SU-DHL-6 (cell line): ENCODE measurements around the gene BCORL1.

Experiments used
- H2AFZ ChIP-seq: fragments of 200-600 bp; sonication (generic); 2 replicates; pipeline ENCODE4 v1.6.1; 2014; ENCODE audit warnings: low read depth, mild to moderate bottlenecking, moderate library complexity, mixed read lengths, antibody characterized with exemption, low read length; ENCODE audit not compliant: severe bottlenecking
- H3F3A ChIP-seq: fragments of 200-600 bp; shearing (Covaris generic); 2 replicates; pipeline ENCODE4 v1.6.0; 2016; ENCODE audit warnings: antibody characterized with exemption, mild to moderate bottlenecking; ENCODE audit not compliant: insufficient read depth
- H3K27ac ChIP-seq: fragments of 200-600 bp; sonication (generic); 2 replicates; pipeline ENCODE4 v1.5.1; 2016; ENCODE audit warnings: low read depth, mild to moderate bottlenecking, low read length, moderate library complexity, mixed read lengths
- H3K27me3 ChIP-seq: fragments of 200-600 bp; sonication (generic), shearing (Covaris generic); 2 replicates; pipeline ENCODE4 v1.6.0; 2014; ENCODE audit warnings: mild to moderate bottlenecking, low read length
- H3K36me3 ChIP-seq: fragments of 200-600 bp; sonication (generic); 2 replicates; pipeline ENCODE4 v1.6.1; 2014; ENCODE audit warnings: mild to moderate bottlenecking, low read length, mixed read lengths
- H3K4me2 ChIP-seq: fragments of 300-600, 200-600 bp; shearing (Covaris generic), sonication (generic); 2 replicates; pipeline ENCODE4 v1.6.0; 2014; ENCODE audit warnings: low read length, low read depth, mild to moderate bottlenecking; ENCODE audit not compliant: poor library complexity, severe bottlenecking
- H3K4me3 ChIP-seq: fragments of 200-600 bp; sonication (generic); 2 replicates; pipeline ENCODE4 v1.5.1; 2014; ENCODE audit warnings: antibody characterized with exemption, low read length, mild to moderate bottlenecking, mixed read lengths; ENCODE audit not compliant: insufficient read depth, poor library complexity, severe bottlenecking
- H3K79me2 ChIP-seq: fragments of 200-600 bp; sonication (generic); 2 replicates; pipeline ENCODE4 v1.6.1; 2014; ENCODE audit warnings: mild to moderate bottlenecking, low read length, moderate library complexity; ENCODE audit not compliant: insufficient read depth
- H3K9ac ChIP-seq: fragments of 200-600 bp; sonication (generic); 2 replicates; pipeline ENCODE4 v1.7.0; 2014; ENCODE audit warnings: mild to moderate bottlenecking, low read length
- H3K9me2 ChIP-seq: fragments of 200-600 bp; sonication (generic); replicated peaks from 2 replicates; pipeline ENCODE4 v1.6.1; 2014; ENCODE audit warnings: low read length; ENCODE audit not compliant: insufficient read depth
- H3K9me3 ChIP-seq: fragments of 200-600 bp; sonication (generic); 2 replicates; pipeline ENCODE4 v1.6.1; 2014; ENCODE audit warnings: low read length, mixed read lengths; ENCODE audit not compliant: insufficient read depth
- H4K20me1 ChIP-seq: fragments of 200-600 bp; sonication (generic); 2 replicates; pipeline ENCODE4 v1.6.1; 2014; ENCODE audit warnings: low read depth, mild to moderate bottlenecking, antibody characterized with exemption, low read length, moderate library complexity, mixed read lengths
- EZH2phosphoT487 ChIP-seq: fragments of 200-600 bp; sonication (generic), shearing (Covaris generic); conservative IDR thresholded peaks from 2 replicates; pipeline ENCODE4 v1.6.1; 2018; ENCODE audit warnings: mild to moderate bottlenecking, antibody characterized with exemption, low read length, moderate library complexity, mixed read lengths
- TF ChIP-seq, protein P1 (sequence below): fragments of 200-600 bp; sonication (generic); IDR thresholded peaks from one replicate; pipeline ENCODE4 v1.5.1; 2017; ENCODE audit warnings: antibody characterized with exemption, mild to moderate bottlenecking, low read length, moderate library complexity; ENCODE audit not compliant: insufficient read depth, poor library complexity, severe bottlenecking

The BCORL1 gene

DNA sequence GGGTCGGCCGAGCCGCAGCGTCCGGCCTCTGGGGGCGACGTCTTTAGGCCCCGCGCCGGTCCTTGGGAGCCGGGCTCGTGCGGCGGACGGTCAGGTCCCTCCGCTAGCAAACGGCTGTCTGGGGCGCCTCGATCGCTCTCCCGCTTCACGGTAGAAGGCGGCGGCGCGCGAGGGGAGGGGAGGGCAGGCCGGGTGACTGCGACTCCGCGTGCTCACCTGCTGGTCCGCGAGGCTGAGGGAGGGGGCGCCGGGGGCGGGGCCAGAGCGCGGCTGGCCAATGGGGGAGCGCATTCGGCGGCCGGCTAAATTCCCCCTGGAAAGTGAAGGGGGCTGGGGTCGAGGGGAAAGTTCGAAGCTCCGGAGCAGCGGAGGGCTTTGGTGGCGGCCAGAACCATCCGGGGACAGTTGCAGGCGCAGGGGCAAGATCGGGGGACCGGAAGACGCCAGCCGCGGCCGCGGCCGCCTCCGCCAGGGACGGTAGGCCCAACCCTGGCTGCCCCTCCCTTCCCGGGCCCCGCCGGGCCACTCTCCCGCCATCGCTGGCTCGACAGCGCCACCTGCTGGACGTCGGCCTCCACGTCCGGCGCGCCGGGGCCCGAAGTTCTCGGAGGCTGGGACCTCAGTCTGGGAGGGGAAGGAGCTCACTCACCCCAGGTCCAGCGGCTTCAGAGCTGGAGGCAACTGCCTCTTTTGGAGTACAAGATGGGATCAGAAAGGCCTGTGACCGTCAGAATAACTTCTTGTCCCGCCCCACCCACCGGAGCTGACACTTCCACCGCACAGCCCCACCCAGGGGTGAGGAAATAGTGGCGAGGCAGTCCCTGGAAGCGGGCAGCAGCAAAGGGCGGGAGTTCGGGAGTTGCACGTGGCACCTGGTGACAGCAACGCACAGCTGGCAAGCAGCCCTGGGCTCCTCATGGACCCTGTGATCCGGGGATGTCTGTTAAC, 78.0 kb downstream of the BCORL1 start:
- peak overlapping the region; percentile 45 for H3K9ac ChIP-seq
- TF ChIP-seq, protein P1, sequence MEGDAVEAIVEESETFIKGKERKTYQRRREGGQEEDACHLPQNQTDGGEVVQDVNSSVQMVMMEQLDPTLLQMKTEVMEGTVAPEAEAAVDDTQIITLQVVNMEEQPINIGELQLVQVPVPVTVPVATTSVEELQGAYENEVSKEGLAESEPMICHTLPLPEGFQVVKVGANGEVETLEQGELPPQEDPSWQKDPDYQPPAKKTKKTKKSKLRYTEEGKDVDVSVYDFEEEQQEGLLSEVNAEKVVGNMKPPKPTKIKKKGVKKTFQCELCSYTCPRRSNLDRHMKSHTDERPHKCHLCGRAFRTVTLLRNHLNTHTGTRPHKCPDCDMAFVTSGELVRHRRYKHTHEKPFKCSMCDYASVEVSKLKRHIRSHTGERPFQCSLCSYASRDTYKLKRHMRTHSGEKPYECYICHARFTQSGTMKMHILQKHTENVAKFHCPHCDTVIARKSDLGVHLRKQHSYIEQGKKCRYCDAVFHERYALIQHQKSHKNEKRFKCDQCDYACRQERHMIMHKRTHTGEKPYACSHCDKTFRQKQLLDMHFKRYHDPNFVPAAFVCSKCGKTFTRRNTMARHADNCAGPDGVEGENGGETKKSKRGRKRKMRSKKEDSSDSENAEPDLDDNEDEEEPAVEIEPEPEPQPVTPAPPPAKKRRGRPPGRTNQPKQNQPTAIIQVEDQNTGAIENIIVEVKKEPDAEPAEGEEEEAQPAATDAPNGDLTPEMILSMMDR: peak; percentile 66
- TF ChIP-seq EZH2phosphoT487: no peak
- H3K36me3 ChIP-seq: no peaks in the 10 kb centered on the region
- peak overlapping the region; percentile 64 for H2AFZ ChIP-seq
- no peaks in the 10 kb centered on the region for H3K79me2 ChIP-seq
- no peaks in the 10 kb centered on the region for H3K9me2 ChIP-seq
- H4K20me1 ChIP-seq: no peaks in the 10 kb centered on the region
- H3K4me2 ChIP-seq: peak overlapping the region; percentile 46
- H3K9me3 ChIP-seq: no peaks in the 10 kb centered on the region
- no peaks in the 10 kb centered on the region for H3K27me3 ChIP-seq
- peak overlapping the region; percentile 24 for H3K4me3 ChIP-seq
- no peaks in the 10 kb centered on the region for H3F3A ChIP-seq
- H3K27ac ChIP-seq: no peak overlapping the region

DNA sequence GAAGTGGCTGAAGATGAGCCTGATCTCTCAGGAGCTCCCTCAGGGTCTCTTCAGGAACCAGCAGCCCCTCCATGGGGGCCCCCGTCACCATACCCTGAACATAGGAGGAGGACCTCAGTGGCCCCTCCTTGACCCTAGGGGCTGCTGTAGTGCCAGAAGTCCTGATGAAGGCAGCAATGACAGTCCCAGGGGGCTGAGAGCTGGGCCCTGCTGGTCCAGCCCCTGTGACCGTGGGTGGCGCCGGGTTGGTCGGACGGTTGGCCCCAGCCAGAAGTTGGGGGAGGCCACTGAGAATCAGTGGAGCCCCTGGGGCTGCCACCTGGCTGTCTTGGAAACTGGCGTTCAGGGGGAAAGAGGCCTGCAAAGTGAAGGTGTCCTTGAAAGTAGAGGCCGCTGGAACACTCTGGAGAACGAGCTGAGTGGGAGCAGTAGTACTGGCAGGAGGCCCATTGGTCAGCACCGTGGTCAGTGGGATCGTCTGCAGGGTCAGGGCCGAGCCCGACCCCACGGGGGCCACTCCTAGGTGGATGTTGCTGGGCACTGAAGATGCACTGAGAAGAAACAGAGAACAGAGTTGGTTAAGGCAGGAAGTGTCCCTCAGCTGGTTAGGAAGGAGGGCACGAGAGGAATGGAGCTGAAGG, 84.7 kb downstream of the BCORL1 start:
- Histone ChIP-seq H3K9ac (no peak overlapping the region), H3K9me2 (no peaks in the 10 kb centered on the region), H3F3A (no peaks in the 10 kb centered on the region), H3K36me3 (no peaks in the 10 kb centered on the region), H4K20me1 (no peaks in the 10 kb centered on the region), H3K9me3 (no peaks in the 10 kb centered on the region), H2AFZ (no peak overlapping the region), H3K4me3 (no peak overlapping the region), H3K27ac (no peak overlapping the region), H3K27me3 (no peaks in the 10 kb centered on the region), H3K79me2 (no peaks in the 10 kb centered on the region), H3K4me2 (no peak overlapping the region)
- TF ChIP-seq EZH2phosphoT487: no peak
- TF ChIP-seq, protein P1: no peak

DNA sequence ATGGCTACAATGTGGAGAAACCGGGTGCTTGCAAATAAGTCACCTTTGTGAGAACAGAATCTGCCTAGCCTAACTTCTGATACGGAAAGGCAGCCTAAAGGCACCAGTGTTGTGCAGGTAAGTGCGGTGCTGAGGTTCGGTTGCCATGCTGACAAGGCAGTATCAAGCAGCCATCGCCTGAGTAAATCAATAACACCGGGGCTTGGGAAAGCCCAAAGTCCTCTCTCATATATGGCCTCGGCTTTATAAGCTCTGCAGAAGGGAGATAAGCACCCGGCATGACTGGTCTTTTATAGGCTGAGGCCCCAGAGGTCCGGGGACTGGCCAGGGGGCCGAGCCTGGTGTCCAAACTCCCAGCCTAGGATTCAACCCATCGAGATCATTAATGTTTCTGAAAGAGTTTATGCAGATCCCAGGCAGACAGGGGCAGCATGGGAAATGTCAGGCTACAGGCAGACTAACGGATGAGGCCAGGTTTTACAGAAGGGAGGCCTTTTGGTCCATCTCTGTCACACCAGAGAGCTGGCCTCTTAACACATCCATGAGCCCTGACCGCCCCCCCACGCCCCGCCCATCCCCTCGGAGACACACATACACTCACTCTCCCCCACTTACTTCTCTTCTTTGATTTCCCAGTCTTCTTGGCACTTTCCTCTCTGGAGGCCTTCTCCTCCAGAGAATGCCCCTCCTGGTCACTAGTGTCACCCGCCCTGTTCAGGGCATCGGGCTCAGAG, 89.3 kb downstream of the BCORL1 start:
- no peak for TF ChIP-seq EZH2phosphoT487
- TF ChIP-seq, protein P1: no peak
- Histone ChIP-seq H3K27me3 (no peaks in the 10 kb centered on the region), H3K36me3 (no peaks in the 10 kb centered on the region)

More for the DNA sequence above, 89.3 kb downstream of the BCORL1 start:
- no peak overlapping the region for H2AFZ ChIP-seq
- H3K9ac ChIP-seq: no peak overlapping the region
- H3K9me2 ChIP-seq: no peaks in the 10 kb centered on the region
- no peaks in the 10 kb centered on the region for H3F3A ChIP-seq
- no peak overlapping the region for H3K27ac ChIP-seq
- no peaks in the 10 kb centered on the region for H3K9me3 ChIP-seq
- H3K4me2 ChIP-seq: no peak overlapping the region
- H4K20me1 ChIP-seq: no peaks in the 10 kb centered on the region
- no peaks in the 10 kb centered on the region for H3K79me2 ChIP-seq
- no peak overlapping the region for H3K4me3 ChIP-seq
